ENCODE results near the gene ADGRB2.

- no peak for TF ChIP-seq POLR2A (IDR thresholded peaks at IDR 0.05; ENCODE audit: low read depth, low read length)
- no peak for TF ChIP-seq POLR2AphosphoS5 (IDR thresholded peaks at IDR 0.05; ENCODE audit: low read depth, low read length)
Measured at GRCh38 chr1:31712068-31712467, 52.1 kb downstream of the ADGRB2 start.

Data from GM12892 (cell line).